ENCODE data around the gene PPY. TPM values are rescaled to one million over a fixed set of nuclear protein-coding genes. Genes with fewer than 3 reads are reported as not detected.

The PPY gene
- total RNA-seq, 4 donors from 2014 or later = not detected

DNA sequence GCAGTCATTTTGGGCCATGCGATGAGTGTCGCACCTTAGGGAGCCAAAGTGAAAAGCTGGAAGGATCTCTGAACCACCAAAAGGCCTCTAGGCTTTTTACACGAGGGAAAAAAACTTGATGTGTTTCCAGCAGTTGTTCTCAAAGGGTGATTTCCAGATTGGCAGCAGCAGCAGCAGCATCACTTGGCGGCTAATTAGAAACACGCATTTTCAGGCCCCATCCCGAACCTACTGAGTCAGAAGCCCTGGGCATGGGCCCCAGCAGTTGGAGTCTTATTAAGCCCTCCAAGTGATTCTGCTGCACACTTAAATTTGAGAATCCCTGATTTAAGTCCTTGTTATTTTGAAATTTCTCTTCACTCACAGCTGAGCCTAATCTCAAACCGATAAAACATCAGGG lies 36.7 kb upstream of the PPY start:
- no peaks in the 10 kb centered on the region for H3K9me3 ChIP-seq
- peaks cover 9 to 24% of the 10 kb centered on the region in 2 donors for H3K4me1 ChIP-seq
- no peaks in the 10 kb centered on the region for H3K36me3 ChIP-seq
- 78 to 80% methylated on average over 7 of the region's 7 CpGs for WGBS, 2 donors
- H3K27me3 ChIP-seq = no peaks in the 10 kb centered on the region
- DNase-seq = no peak
- intact Hi-C loops (cut with DNase I) = no loop called here
- H3K4me3 ChIP-seq (replicated peaks in 1 of 3) = no peak overlapping the region
- TF ChIP-seq CTCF (IDR thresholded peaks at IDR 0.05) (no peak), POLR2A (IDR thresholded peaks at IDR 0.05) (no peak)
- no peak overlapping the region for H3K27ac ChIP-seq

- H3K4me1 ChIP-seq = peaks cover under 1 to 15% of the 10 kb centered on the region in 2 donors
- TF ChIP-seq CTCF (IDR thresholded peaks at IDR 0.05) = no peak
- TF ChIP-seq POLR2A (IDR thresholded peaks at IDR 0.05) = no peak
- 87 to 88% methylated on average over 2 of the region's 2 CpGs for WGBS, 2 donors
- no peak overlapping the region for H3K27ac ChIP-seq
- H3K9me3 ChIP-seq = no peaks in the 10 kb centered on the region
- no peaks in the 10 kb centered on the region for H3K36me3 ChIP-seq
- DNase-seq = no peak
- intact Hi-C loops (cut with DNase I) = no loop called here
- no peak overlapping the region for H3K4me3 ChIP-seq (replicated peaks in 1 of 3)
- H3K27me3 ChIP-seq = no peaks in the 10 kb centered on the region
These were observed 35.8 kb upstream of the PPY start for GRCh38 chr17:43978078-43978477.

- H3K27ac ChIP-seq = no peak overlapping the region
- H3K36me3 ChIP-seq = no peaks in the 10 kb centered on the region
- no peaks in the 10 kb centered on the region for H3K9me3 ChIP-seq
- WGBS, 2 donors = 64 to 66% methylated on average over 9 of the region's 9 CpGs
- TF ChIP-seq CTCF (IDR thresholded peaks at IDR 0.05) (no peak), POLR2A (IDR thresholded peaks at IDR 0.05) (no peak)
- H3K4me1 ChIP-seq = peaks cover 0 to 9% of the 10 kb centered on the region in 2 donors
- no peak overlapping the region for H3K4me3 ChIP-seq (replicated peaks in 1 of 3)
- intact Hi-C loops (cut with DNase I) = no loop called here
- no peaks in the 10 kb centered on the region for H3K27me3 ChIP-seq
- no peak for DNase-seq
These were observed 34.9 kb upstream of the PPY start for GRCh38 chr17:43976963-43977837.

DNA sequence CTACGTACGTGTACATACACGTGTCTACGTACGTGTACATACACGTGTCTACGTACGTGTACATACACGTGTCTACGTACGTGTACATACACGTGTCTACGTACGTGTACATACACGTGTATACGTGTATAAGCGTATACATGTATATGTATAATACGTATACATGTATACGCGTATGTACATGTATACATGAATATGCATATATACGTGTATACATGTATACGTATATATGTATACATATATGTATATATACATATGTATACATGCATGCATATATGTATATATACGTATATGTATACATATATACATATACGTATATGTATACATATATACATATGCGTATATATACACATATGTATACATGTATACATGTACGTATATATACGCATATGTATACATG lies 33.6 kb upstream of the PPY start:
- no peak for DNase-seq
- H3K36me3 ChIP-seq = no peaks in the 10 kb centered on the region
- H3K27me3 ChIP-seq = no peaks in the 10 kb centered on the region
- TF ChIP-seq POLR2A (IDR thresholded peaks at IDR 0.05) = no peak
- no peak for TF ChIP-seq CTCF (IDR thresholded peaks at IDR 0.05)
- no peak overlapping the region for H3K4me3 ChIP-seq (replicated peaks in 1 of 3)
- H3K27ac ChIP-seq = no peak overlapping the region
- 88% methylated on average over 27 of the region's 27 CpGs for WGBS, 2 donors
- no peaks in the 10 kb centered on the region for H3K9me3 ChIP-seq
- peaks cover 0 to 9% of the 10 kb centered on the region in 2 donors for H3K4me1 ChIP-seq
- intact Hi-C loops (cut with DNase I) = no loop called here
